Activated T-helper 2 cell treated with anti-CD3 and anti-CD28 coated beads, Interferon-gamma antibody, Interleukin-2, Interleukin-4, amounts not matched to agents 10 μg/mL and 5 μg/mL and 100 μg/mL, durations not matched to agents 14 hours and 24 hours and 36 hours (primary cell): Measurements from ENCODE around the gene GRIK5. TPM values are rescaled to one million over a fixed set of nuclear protein-coding genes. Genes with fewer than 3 reads are reported as not detected.

ENCODE experiments used
- DNase-seq: peaks from one replicate; pipeline ENCODE4 v3.0.0; 2021; ENCODE audit warnings: low spot score
- H3K27ac Mint-ChIP-seq: one replicate; pipeline ENCODE4 v1.8.0; 2021; ENCODE audit warnings: mixed read lengths
- H3K27me3 Mint-ChIP-seq: one replicate; pipeline ENCODE4 v1.8.0; 2021; ENCODE audit warnings: low read depth, mixed read lengths
- H3K36me3 Mint-ChIP-seq: one replicate; pipeline ENCODE4 v1.8.0; 2021; ENCODE audit warnings: low read depth, mixed read lengths
- H3K4me1 Mint-ChIP-seq: one replicate; pipeline ENCODE4 v1.8.0; 2021; ENCODE audit warnings: low read depth, mixed read lengths
- H3K4me3 Mint-ChIP-seq: one replicate; pipeline ENCODE4 v1.8.0; 2021; ENCODE audit warnings: low read depth, mild to moderate bottlenecking, moderate library complexity, mixed read lengths
- H3K9me3 Mint-ChIP-seq: one replicate; pipeline ENCODE4 v1.8.0; 2021; ENCODE audit warnings: mixed read lengths
- intact Hi-C: fragments of 100-400 bp; cut with micrococcal nuclease; formaldehyde crosslinking; loops from one replicate; pipeline ENCODE4 v1.15.1; 2023
- total RNA-seq: library from RNA; stranded (reverse); gene quantifications from 2 replicates; pipeline ENCODE4 v1.2.3, GENCODE V29; 2022

Gene GRIK5
- total RNA-seq, 1 donor from 2014 or later: 3.3 TPM

DNA sequence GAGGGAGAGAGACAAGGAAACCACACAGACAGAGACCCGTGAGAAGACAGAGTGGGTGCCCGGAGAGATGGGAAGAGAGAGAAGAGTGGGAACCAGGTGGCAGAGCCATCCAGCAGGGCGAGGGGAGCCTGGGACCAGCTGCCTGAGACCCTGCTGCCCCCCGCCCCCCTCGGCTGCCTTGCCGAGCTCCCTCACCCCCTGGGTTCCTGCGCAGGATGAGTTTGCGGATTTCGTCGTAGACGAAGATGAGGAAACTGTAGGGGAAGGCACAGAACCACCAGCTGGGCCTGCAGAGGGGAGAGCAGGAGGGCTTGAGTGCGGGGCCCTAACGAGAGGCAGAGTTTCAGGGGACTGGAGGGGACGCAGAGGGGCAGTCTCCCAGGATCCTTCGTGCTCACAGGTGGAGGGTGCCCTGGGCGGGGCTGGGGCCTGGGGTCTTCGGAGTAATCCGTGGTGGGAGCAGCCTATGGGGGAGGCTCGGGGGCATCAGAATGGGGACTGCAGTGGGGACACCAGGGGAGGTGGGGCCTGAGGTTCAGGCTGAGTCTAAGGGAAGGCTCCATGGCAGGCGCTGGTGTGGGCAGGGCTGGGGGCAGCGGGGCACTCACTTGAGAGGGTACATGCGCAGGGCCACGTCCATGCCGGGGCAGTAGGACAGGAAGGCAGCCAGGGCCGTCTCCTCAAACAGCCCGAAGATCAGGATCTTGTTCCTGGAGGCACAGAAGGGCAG is 102.8 kb downstream of the GRIK5 start:
- no peak overlapping the region for H3K4me3 Mint-ChIP-seq
- H3K27me3 Mint-ChIP-seq: peaks cover 2% of the 10 kb centered on the region
- DNase-seq: no peak
- no peak overlapping the region for H3K27ac Mint-ChIP-seq
- no peaks in the 10 kb centered on the region for H3K4me1 Mint-ChIP-seq
- no peaks in the 10 kb centered on the region for H3K36me3 Mint-ChIP-seq
- intact Hi-C loops: no loop called here
- no peaks in the 10 kb centered on the region for H3K9me3 Mint-ChIP-seq

DNA sequence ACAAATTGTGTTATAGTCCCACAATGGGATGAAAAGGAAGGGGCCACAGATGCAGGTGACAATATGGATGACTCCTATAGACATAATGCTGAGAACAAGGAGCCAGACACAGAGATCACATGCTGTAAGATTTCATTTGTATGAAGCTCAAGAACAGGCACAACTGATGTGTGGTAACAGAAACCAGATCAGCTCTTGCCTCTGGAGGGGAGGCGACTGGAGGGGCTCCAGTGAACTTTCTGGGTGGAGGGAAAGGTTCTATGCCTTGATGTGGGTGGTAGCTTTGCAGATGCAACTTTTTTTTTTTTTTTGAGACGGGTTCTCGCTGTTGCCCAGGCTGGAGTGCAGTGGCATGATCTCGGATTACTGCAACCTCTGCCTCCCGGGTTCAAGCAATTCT is 104.9 kb downstream of the GRIK5 start:
- Mint-ChIP-seq H3K9me3 (no peaks in the 10 kb centered on the region), H3K4me1 (no peaks in the 10 kb centered on the region), H3K27ac (no peak overlapping the region), H3K36me3 (no peaks in the 10 kb centered on the region), H3K27me3 (peaks cover 2% of the 10 kb centered on the region), H3K4me3 (no peak overlapping the region)
- intact Hi-C loops: no loop called here
- no peak for DNase-seq

DNA sequence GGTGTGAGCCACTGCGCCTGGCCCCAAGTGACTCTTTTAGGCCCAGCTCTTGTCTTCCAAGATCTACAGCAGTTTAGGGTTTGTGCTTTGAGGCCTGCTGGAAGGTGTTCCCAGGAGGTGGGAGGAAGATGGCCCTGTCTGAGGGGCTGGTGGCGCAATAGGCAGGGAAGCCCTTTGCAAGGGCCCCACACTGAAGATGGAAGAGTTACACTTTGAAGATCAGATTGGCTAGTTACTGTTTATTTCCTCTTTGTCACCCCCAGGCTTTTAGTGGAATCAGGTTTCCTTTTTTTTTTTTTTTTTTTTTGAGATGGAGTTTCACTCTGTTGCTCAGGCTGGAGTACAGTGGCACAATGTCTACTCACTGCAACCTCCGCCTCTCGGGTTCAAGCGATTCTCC is 109.0 kb downstream of the GRIK5 start:
- peaks cover 11% of the 10 kb centered on the region for H3K4me1 Mint-ChIP-seq
- H3K9me3 Mint-ChIP-seq: no peaks in the 10 kb centered on the region
- H3K27ac Mint-ChIP-seq: no peak overlapping the region
- no peak for DNase-seq
- no peaks in the 10 kb centered on the region for H3K27me3 Mint-ChIP-seq
- H3K36me3 Mint-ChIP-seq: no peaks in the 10 kb centered on the region
- intact Hi-C loops: no loop called here
- H3K4me3 Mint-ChIP-seq: no peak overlapping the region

DNA sequence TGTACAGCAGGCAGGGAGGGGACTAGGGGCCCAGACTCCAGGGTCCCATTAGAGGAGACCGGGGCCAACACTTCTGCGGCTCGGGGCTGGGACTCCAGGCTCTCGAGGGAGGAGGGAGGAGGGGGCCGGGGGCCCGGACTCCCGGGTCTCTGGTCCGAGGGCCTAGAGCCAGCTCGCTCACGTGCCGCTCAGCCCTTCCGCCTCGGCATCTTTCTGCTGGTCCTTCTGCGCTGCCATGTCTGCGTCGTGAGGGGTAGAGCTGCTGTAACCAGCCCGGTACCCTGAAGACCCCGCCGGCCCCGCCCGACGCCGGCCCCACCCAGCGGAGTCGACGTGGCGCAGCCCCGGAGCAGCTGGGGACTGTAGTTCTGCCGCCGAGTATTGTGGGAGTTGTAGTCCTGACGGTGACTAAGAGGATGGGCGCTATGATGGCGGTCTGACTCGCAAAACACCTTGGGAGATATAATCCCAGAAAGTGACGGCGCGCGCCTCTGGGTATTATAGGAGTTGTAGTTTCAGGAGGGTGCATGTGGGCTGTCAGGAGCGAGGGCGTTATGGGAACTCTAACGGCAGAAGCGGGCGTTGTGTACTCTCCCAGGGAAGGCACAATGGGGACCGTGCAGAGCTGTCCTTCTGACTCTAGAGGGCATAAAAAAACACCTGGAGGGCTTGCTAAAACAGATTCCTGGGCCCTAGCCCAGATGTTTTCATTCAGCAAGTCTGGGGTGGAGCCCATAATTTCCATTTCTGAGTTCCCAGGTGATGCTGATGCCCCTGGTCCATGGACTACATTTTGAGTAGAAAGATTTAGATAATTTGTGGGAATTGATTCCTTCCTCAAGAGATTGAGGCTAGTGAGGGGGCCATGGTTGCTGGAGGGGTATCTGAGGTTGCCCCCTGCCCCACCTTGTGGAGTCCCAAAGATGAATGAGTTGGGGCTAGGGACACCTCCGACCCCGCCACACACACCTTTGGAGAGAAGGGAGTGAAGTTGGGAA is 110.7 kb downstream of the GRIK5 start, which contains the start of gene RABAC1:
TSS of gene RABAC1 (minus strand) at position 266 of the 998 bp plus-strand sequence. CDS start at position 237, 29 bp downstream.
- Mint-ChIP-seq H3K4me1 (peaks cover 11% of the 10 kb centered on the region), H3K27me3 (no peaks in the 10 kb centered on the region), H3K27ac (peak within 1 kb of the TSS; percentile 85), H3K9me3 (no peaks in the 10 kb centered on the region), H3K36me3 (no peaks in the 10 kb centered on the region), H3K4me3 (peak within 1 kb of the TSS; percentile 95)
- peak; percentile 84 for DNase-seq
- intact Hi-C loops: loop anchor here (1.0 to 2.0 kb wide), 2 partner anchors 75 to 100 kb away; no protein-coding TSS in a partner anchor

DNA sequence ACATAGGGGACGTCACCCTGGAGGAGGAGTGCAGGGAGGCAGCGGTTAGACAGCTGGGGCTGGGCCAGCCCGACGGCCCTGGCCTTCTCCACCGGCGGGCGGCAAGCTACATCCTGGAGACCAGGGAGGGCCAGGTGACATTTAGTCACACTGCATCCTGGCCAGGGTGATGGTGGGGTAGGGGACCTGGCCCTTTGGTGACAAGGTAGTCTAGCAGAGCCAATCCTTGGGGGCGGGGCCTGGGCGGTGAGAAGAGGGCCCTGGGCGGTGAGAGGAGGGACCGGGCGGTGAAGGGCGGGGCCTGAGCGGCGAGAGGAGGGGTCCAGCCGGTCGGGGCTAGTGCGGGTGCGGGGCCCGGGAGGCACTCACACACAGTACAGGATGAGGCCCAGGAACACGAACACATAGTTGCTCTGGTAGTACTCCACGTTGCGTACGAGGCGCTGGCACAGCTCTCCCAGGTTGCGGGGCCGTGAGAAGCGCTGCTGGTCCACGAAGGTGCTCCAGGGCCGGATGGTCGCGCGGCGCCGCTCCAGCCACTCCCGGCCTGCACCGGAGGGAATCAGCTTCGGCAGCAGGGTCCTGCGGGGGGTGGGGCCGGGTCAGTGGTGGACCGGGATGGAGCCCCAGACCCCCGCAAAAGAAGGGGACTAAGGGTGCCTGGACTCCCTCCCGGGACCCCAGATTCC is 111.5 kb downstream of the GRIK5 start:
- H3K27ac Mint-ChIP-seq: peak overlapping the region; percentile 67
- no peaks in the 10 kb centered on the region for H3K9me3 Mint-ChIP-seq

DNA sequence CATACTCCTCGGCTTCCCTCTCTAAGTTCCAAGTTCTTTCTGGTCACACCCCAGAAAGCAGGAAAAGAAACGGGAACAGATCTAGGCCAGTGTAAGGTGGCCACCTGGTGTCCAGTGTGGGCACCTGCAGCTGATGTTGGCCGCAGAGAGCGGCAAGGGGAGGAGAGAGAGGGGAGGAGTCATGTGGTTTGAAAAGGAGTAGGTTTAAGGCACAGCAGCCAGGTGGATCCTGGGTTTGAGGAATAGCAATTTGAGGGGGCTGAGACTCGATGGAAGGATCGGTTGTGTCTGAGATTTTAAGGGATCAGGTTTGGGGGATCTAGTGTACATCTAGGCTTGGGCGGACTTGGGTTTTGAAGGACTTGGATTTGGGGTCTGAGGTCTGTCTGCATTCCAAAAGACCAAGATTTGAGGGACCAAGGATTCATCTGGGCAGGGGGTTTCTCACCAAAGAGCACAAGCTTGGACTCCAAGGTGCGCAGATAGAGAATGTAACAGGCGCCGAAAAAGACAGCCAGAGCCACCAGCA is 112.1 kb downstream of the GRIK5 start:
- Mint-ChIP-seq H3K4me3 (peak overlapping the region; percentile 95), H3K9me3 (no peaks in the 10 kb centered on the region), H3K36me3 (no peaks in the 10 kb centered on the region), H3K27me3 (no peaks in the 10 kb centered on the region), H3K4me1 (peaks cover 11% of the 10 kb centered on the region), H3K27ac (peak overlapping the region; percentile 67)
- DNase-seq: peak; percentile 27
- intact Hi-C loops: loop anchor here (2.0 kb wide), 1 partner anchor 77 kb away; no protein-coding TSS in a partner anchor

More for the DNA sequence above, 111.5 kb downstream of the GRIK5 start:
- H3K4me1 Mint-ChIP-seq: peaks cover 11% of the 10 kb centered on the region
- H3K4me3 Mint-ChIP-seq: peak overlapping the region; percentile 95
- peak; percentile 85 for DNase-seq
- no peaks in the 10 kb centered on the region for H3K27me3 Mint-ChIP-seq
- intact Hi-C loops: loop anchor here (1.0 to 2.0 kb wide), 2 partner anchors 76 to 99 kb away; no protein-coding TSS in a partner anchor
- no peaks in the 10 kb centered on the region for H3K36me3 Mint-ChIP-seq

DNA sequence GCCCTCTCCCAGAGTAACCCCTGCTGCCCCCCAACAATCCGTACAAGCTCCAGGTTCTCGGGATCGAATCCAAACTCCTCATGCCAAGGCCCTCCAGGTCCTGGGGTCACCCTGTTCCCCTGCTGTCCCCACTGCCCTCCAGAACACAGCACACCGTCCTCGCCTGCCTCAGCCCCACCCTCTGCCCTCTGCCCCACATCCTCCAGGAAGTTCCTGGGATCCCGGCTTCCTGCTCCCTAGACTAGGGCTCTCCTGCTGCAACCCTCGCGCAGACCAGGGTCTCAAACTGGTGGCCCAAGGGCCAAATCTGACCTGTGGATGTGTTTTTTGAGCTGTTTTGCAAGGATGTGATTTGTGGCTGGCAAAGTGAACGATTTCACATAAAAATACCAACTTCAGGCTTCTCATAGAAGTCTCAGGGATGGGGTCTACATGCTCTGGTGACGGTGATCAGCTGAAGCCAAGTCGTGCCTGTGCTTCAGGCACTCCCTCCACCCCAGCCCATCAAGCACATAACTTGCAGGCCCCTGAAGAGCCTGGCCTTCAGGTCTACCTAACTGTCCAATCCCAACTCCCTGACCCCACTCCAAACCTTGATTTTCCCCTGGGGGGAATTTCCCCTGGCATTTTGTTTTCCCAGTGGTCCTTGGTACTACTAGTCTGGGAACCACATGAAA is 112.7 kb downstream of the GRIK5 start:
- H3K4me3 Mint-ChIP-seq: peak overlapping the region; percentile 95
- DNase-seq: no peak
- intact Hi-C loops: no loop called here
- H3K27ac Mint-ChIP-seq: no peak overlapping the region
- peaks cover 11% of the 10 kb centered on the region for H3K4me1 Mint-ChIP-seq
- no peaks in the 10 kb centered on the region for H3K27me3 Mint-ChIP-seq
- no peaks in the 10 kb centered on the region for H3K9me3 Mint-ChIP-seq
- H3K36me3 Mint-ChIP-seq: no peaks in the 10 kb centered on the region

DNA sequence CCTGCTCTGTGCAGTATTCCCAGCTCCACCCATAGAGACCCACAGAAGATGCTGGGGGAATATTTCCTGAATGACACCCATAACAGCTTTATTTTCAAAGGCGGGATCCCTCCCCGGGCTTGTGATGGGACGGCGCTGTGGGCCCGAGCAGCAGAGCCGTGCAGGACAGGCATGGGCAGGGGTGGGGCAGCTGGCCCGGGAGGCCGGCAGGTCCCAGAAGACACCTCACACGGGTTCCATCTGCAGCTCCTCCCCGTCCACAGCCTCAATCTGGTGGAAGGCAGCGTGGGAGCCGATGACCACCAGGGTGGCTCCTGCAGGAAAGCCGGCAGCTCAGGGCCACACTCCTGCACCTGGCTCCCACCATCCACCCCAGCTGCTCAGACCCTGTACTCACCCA is 113.4 kb downstream of the GRIK5 start:
- Mint-ChIP-seq H3K4me1 (peaks cover 14% of the 10 kb centered on the region), H3K9me3 (no peaks in the 10 kb centered on the region), H3K4me3 (no peak overlapping the region), H3K27ac (no peak overlapping the region), H3K36me3 (no peaks in the 10 kb centered on the region), H3K27me3 (no peaks in the 10 kb centered on the region)
- DNase-seq: no peak
- intact Hi-C loops: no loop called here

DNA sequence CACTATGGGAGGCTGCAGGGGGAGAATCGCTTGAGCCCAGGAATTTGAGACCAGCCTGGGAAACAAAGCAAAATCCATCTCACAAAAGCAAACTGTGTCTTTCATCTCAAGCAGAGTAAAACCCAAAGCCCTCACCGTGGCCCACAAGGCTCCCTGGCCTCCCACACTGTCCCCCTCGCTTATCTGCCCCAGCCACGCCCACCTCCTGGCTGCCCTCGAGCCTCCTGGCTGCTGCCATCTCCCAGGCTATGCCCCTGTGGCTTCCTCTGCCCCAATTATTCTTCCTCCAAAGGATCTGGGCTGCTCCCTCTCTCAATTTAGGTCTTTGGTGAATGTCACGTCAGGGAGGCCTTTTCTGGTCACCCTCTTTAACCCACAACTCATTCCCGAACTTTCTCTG is 114.5 kb downstream of the GRIK5 start:
- DNase-seq: no peak
- no peak overlapping the region for H3K27ac Mint-ChIP-seq
- H3K27me3 Mint-ChIP-seq: no peaks in the 10 kb centered on the region
- H3K36me3 Mint-ChIP-seq: no peaks in the 10 kb centered on the region
- intact Hi-C loops: no loop called here
- H3K4me1 Mint-ChIP-seq: peaks cover 17% of the 10 kb centered on the region
- H3K9me3 Mint-ChIP-seq: no peaks in the 10 kb centered on the region
- no peak overlapping the region for H3K4me3 Mint-ChIP-seq

DNA sequence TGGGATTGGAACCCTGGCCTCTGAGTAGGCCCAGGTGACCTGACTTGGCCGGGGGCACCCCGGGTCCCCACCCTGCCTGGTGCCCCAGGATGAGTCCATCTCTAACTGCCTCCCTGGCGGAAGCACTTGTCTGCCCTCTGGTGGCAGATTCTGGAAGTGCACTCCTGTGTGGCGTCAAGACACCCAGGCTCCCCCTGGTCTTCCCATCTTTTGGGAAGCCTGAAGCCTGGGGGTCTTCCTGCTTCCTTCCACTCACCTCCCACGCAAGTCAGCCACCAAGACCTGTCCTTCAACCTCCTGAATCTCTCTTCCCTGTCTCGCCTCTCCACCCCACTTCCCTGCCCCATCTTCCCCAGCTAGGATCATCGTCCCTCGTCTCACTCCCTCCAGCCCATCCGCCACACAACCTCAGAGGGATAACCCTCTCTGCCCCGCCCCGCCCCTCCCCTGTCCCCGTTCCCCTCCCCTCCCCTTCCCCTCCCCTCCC is 118.3 kb downstream of the GRIK5 start:
- Mint-ChIP-seq H3K4me1 (peaks cover 18% of the 10 kb centered on the region), H3K27ac (peak overlapping the region; percentile 14), H3K36me3 (no peaks in the 10 kb centered on the region), H3K27me3 (no peaks in the 10 kb centered on the region), H3K9me3 (no peaks in the 10 kb centered on the region), H3K4me3 (no peak overlapping the region)
- peak; percentile 75 for DNase-seq
- intact Hi-C loops: loop anchor here (1.0 to 5.0 kb wide), 3 partner anchors 17 to 159 kb away; no protein-coding TSS in a partner anchor
